ENCODE measurements around the gene SELENOK.
"Not testable (repeated sequence)": the region's sequence is repeated elsewhere in the genome, so short reads cannot be mapped to it uniquely, and the experiment has no call there.

SELENOK gene

DNA sequence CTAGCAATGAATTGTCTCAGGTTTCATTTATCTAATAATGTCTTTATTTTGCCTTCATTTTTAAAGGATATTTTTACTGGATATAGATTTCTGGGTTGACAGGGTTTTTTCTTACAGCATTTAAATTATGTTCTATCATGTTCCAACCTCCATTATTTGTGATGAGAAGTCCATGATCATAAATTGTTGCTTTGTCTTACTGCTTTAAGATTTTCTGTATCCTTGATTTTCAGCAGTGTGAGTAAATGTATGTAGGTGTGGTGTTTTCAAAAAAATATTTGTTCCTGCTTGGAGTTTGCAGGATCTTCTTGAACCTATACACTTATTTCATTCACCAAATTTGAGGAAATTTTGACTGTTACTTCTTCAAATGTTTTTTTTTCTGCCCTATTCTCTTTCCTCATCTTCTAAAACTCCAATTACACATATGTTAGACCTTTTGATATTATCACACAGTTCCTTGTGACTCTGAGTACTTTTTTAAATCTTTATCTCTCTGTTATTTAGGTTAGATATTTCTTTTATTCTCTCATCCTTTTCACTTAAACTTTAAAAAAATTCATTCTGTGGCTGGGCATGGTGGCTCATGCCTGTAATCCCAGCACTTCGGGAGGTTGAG, 43.7 kb upstream of the SELENOK start:
- TF ChIP-seq, protein P1, sequence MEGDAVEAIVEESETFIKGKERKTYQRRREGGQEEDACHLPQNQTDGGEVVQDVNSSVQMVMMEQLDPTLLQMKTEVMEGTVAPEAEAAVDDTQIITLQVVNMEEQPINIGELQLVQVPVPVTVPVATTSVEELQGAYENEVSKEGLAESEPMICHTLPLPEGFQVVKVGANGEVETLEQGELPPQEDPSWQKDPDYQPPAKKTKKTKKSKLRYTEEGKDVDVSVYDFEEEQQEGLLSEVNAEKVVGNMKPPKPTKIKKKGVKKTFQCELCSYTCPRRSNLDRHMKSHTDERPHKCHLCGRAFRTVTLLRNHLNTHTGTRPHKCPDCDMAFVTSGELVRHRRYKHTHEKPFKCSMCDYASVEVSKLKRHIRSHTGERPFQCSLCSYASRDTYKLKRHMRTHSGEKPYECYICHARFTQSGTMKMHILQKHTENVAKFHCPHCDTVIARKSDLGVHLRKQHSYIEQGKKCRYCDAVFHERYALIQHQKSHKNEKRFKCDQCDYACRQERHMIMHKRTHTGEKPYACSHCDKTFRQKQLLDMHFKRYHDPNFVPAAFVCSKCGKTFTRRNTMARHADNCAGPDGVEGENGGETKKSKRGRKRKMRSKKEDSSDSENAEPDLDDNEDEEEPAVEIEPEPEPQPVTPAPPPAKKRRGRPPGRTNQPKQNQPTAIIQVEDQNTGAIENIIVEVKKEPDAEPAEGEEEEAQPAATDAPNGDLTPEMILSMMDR (IDR thresholded peaks at IDR 0.05; ENCODE audit: extremely low read depth, missing control alignments): no peak
- DNase-seq (ENCODE audit: low spot score): no peak

DNA sequence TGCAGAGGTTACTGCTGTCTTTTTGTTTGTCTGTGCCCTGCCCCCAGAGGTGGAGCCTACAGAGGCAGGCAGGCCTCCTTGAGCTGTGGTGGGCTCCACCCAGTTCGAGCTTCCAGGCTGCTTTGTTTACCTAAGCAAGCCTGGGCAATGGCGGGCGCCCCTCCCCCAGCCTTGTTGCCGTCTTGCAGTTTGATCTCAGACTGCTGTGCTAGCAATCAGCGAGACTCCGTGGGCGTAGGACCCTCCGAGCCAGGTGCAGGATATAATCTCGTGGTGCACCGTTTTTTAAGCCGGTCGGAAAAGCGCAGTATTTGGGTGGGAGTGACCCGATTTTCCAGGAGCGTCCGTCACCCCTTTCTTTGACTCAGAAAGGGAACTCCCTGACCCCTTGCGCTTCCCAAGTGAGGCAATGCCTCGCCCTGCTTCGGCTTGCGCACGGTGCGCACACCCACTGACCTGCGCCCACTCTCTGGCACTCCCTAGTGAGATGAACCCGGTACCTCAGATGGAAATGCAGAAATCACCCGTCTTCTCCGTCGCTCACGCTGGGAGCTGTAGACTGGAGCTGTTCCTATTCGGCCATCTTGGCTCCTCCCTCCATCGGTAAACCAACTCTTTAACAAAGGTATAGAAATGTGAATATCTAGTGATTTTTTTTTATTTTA, 35.7 kb upstream of the SELENOK start:
- DNase-seq (ENCODE audit: low spot score): not testable (repeated sequence)

DNA sequence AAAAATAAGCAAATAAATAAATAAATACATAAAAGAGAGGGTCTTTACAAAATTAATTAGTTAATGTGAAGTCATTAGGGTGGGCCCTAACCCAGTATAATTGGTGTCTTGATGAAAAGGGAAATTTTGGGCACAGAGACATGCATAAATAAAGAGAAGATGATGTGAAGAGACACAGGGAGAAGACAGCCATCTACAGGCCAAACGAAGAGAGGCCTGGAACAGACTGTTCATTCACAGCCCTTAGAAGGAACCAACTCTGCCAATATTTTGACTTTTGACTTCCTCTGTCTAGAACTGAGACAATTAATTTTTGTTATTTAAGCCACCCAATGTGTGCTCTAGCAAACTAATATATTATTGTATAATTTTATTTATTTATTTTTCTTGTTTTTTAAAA, 29.6 kb upstream of the SELENOK start:
- TF ChIP-seq, protein P1 (IDR thresholded peaks at IDR 0.05; ENCODE audit: extremely low read depth, missing control alignments): peak; percentile 63
- DNase-seq (ENCODE audit: low spot score): peak; percentile 16

DNA sequence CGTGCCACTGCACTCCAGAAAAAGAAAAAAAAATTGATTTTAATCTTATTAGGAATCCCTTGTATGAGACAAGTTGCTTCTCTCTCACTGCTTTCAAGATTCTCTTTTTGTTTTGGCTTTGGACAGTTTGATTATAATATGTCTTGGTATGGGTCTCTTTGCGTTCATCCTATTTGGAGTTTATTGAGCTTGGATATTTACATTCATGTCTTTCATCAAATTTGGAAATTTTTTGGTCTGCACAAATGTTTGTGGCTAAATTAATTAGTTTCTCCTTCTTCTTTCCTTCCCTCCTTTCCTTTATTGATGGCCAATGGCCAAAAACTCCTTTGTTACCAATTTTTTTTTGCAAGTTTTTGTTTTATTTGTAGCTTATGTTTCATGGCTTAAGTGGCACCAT, 28.1 kb upstream of the SELENOK start:
- DNase-seq (ENCODE audit: low spot score): no peak
- TF ChIP-seq, protein P1 (IDR thresholded peaks at IDR 0.05; ENCODE audit: extremely low read depth, missing control alignments): no peak

DNA sequence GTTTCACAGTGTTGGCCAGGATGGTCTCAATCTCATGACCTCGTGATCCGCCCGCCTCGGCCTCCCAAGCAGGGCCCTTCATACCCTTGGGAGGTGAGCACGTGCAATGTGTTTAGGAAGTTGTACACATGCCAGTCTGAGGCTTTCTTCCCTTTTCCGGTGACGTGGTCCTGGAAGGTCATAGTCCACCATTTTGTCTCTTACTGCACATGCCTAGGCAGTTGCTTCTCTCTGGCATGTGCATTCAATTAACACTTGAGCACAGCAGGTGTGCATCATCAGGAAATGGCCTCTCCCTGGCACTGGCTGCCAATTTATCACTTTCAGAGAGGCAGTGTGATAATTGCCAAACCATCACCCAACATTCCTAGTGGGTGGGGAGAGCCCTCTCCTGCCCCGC, 21.7 kb upstream of the SELENOK start:
- TF ChIP-seq, protein P1 (IDR thresholded peaks at IDR 0.05; ENCODE audit: extremely low read depth, missing control alignments): no peak
- no peak for DNase-seq (ENCODE audit: low spot score)

DNA sequence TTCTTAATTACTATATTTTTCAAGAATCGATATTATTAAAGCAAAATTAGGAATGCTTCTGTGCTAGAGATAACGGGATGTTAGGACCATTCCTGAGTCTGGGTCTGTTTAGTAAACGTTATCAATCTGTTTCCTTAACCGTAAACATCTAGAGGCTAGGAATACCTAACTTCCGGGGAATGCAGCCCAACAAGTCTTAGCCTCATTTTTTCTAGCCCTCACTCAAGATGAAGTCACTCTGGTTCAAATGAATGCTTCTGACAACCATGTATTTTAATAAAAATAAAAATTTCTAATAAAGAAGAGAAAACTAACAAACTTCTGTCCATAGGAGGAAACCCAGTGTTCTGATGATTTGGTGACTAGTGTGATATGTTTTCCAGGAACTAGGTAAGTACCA, 11.1 kb upstream of the SELENOK start:
- DNase-seq (ENCODE audit: low spot score): no peak
- TF ChIP-seq, protein P1 (IDR thresholded peaks at IDR 0.05; ENCODE audit: extremely low read depth, missing control alignments): no peak

DNA sequence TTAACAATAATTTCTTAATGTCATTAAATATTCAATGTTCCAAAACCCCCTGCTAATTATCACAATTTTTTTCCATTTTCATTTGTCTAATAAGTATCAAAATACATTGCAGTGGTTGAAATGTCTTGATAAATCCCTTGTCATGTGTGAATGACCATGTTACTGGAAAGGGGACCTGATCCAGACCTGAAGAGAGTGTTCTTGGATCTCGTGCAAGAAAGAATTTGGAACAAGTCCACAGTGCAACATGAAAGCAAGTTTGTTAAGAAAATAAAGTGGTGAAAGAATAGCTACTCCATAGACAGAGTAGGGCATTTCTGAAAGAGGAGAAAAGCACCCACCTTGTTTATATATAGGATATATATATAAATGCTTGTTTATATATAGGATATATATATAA, 10.4 kb upstream of the SELENOK start:
- TF ChIP-seq, protein P1 (IDR thresholded peaks at IDR 0.05; ENCODE audit: extremely low read depth, missing control alignments): no peak
- no peak for DNase-seq (ENCODE audit: low spot score)
